HG02884 (cell line): Measurements from ENCODE around the gene SURF6.
A peak's percentile ranks its signal among the peaks of the same experiment; 100 is the strongest.
"Not testable (repeated sequence)": the region's sequence is repeated elsewhere in the genome, so short reads cannot be mapped to it uniquely, and the experiment has no call there.

Source experiments
- ATAC-seq: cut with Tn5 transposase; IDR thresholded peaks from one replicate; pipeline ENCODE4 v1.9.1; 2021; ENCODE audit warnings: mild to moderate bottlenecking, moderate library complexity; ENCODE audit not compliant: unreplicated experiment

SURF6 gene

DNA sequence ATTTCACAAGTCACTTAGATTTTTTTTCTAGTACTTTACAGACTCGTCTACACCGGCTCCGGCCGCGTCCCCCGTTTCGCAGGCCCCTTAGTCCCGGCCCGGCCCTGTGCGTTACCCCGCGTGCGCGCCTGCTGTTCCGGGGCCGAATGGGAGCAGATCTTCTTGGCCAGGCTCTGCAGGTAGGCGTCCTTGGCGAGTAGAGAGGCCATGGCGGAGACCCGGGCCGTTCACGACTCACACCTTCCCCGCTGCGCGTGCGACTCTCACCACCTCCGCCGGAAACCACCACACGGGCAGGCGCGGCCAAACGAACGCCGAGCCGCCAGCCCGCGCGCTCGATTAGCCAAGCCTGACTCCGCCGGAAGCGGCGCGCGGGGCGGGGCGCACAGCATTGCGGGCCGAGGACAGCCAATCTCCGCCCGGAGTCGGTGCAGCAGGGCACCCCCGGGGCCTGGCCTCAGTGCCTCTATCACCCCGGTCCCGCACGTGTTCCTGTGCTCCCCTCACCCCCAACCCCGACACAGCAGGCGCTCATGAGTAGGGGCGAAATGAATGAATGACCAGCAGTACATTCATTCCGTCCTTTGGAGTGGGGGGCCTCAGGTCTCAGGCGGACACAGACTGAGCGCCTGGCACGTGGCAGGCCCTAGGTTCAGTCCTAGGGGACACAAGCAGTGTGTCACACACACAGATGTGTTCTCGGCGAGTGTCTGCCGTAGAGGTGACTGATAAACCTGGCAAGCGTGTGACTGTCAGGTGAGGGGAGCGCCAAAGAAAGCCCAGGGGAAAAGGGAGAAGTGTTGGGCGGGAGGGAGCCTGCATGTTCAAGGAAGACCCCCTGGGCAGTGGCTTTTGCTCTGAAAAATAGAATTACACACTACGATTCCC lies at the start of gene SURF6:
Gene SURF6 (minus strand): TSS at position 265 of the 888 bp plus-strand sequence. CDS start 56 bp downstream, at position 209.
- ATAC-seq, result peak; percentile 69

DNA sequence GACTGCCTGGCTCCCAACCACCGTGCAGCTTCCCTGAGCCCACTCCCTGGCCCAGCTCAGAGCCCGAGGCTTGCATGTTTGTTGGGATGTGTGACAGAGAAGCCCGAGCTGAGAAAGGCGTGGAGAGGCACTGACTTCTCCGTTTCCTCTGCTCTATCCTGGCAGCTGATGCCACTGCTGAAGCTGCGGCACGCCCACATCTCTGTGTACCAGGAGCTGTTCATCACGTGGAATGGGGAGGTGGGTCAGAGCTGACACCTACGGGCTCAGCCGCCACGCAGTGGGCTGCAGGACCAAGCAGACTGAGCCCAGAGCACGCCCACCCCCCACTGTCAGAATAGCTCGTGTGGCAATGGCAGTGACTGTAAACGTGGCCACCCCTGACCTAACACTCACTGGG lies 49.5 kb upstream of the SURF6 start:
- ATAC-seq, result no peak

GRCh38 chr9:133384736-133385321 lies 48.8 kb upstream of the SURF6 start:
- ATAC-seq, result no peak

- ATAC-seq, result no peak
Observed at GRCh38 chr9:133383438-133383837, 47.5 kb upstream of the SURF6 start.

GRCh38 chr9:133382507-133383141 lies 46.6 kb upstream of the SURF6 start:
- ATAC-seq, result no peak

DNA sequence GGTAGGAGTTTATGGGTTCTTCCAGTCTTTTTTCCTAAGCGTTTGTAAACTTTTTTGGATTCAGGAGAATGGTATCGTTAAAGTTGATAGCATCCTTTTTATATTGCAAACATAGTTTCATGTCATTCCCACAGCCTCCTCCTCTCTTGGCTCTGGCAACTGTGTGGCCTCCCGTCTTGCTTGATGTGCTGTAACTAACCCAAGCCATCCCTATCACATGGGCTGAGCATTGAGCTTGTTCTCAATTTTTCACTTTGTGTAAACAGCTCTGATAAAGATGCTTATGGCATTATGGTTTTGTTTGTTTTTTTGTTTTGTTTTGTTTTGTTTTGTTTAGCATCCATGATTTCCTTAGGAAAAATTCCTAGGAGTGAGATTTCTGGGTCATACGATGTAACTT lies 44.7 kb upstream of the SURF6 start:
- no peak for ATAC-seq

GRCh38 chr9:133379153-133380086 lies 43.4 kb upstream of the SURF6 start:
- no peak for ATAC-seq

- ATAC-seq, result no peak
Observed at GRCh38 chr9:133378408-133378962, 42.5 kb upstream of the SURF6 start.

DNA sequence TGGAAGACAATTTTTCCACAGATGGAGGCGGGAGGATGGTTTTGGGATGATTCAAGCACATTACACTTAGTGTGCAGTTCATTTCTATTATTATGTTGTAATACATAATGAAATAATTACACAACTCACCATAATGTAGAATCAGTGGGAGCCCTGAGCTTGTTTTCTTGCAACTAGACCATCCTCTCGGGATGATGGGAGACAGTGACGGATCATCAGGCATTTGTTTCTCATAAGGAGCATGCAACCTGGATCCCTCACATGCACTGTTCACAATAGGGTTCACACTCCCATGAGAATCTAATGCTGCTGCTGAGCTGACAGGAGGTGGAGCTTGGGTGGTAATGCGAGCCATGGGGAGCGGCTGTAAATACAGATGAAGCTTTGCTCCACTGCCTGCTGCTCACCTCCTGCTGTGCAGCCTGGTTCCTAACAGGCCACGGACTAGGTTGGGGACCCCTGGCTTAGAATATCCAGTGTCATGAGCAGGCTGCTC lies 41.8 kb upstream of the SURF6 start:
- ATAC-seq, result no peak

DNA sequence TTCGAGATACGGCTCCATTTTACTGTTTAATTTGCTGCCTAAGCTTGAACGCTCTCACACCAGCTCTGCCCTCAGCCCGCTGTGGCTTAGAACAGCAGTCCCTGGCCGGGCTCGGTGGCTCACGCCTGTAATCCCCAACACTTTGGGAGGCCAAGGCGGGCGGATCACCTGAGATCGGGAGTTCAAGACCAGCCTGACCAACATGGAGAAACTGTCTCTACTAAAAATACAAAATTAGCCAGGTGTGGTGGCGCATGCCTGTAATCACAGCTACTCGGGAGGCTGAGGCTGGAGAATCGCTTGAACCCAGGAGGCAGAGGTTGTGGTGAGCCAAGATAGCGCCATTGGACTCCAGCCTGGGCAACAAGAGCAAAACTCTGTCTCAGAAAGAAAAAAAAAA lies 41.3 kb upstream of the SURF6 start:
- ATAC-seq, result not testable (repeated sequence)

DNA sequence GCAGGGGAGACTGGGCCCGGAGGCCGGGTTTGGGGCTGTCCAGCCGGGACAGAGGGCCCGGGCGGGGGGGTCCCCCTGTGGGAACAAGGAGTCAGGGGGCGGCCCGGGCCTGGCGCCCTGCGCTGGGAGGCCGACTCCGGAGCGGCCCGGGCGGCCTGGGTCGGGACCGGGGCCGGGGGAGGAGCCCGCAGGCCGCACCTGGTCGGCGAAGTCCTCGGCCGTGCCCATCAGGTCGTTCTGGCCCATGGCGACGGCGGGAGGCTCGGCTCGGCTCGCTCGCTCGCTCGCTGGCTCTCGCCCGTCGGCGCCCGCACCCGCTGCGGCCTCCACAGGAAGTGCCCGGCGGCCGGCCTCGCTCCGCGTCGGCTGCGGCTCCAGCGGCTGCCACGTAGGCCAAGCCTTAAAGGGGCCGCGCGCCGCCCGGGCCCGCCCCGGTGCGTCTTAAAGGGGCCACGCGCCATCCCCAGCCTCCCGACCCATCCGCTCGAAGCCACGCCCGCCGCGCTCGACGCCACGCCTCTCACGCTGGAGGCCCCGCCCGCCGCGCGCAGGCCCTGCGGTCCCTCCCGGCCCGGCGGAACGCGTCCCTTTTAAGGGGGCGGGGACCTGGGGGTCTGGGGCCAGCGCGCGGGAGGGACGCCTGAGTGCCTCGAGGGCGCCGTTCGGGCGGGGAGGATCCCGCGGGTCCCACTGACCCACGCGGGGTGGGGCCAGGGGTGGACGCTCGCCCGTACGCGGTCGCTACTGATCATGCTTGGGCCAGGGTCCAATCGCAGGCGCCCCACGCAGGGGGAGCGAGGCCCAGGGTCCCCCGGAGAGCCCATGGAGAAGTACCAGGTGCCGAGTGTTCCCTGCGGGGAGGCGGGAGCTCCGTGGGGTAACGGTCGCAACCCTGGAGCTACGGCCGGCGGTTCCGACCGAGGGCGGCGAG lies 40.0 kb upstream of the SURF6 start, which contains the start of the genes STKLD1 and SURF4:
Gene STKLD1 (plus strand): TSS at position 643 of the 931 bp plus-strand sequence. CDS start 108 bp downstream, at position 751.
Gene SURF4 (minus strand): TSS at position 337 of the 931 bp plus-strand sequence. CDS start 91 bp downstream, at position 246.
- peak; percentile 80 for ATAC-seq

- ATAC-seq, result peak; percentile 9
Observed at GRCh38 chr9:133375116-133375723, 39.2 kb upstream of the SURF6 start.

- ATAC-seq, result no peak
Observed at GRCh38 chr9:133374612-133375115, 38.7 kb upstream of the SURF6 start.

DNA sequence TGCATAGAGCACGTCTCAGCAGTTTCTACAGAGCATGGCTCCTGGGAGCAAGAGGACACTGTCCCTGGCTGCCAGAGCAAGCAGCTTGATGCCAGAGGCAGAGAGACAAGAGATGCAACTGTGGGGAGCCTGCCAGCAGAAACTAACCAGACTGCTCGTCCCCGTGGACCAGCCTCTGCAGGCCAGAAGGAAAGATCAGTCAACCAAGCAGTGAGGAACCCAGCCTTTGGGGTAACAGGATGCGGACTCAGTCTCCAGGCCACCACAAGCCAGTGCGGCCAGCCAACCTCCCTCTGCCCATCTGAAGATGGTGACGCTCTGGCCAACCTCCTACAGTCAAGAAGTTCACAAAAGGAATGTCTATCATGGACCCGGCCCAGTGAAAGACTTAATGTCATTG lies 36.2 kb upstream of the SURF6 start:
- no peak for ATAC-seq

DNA sequence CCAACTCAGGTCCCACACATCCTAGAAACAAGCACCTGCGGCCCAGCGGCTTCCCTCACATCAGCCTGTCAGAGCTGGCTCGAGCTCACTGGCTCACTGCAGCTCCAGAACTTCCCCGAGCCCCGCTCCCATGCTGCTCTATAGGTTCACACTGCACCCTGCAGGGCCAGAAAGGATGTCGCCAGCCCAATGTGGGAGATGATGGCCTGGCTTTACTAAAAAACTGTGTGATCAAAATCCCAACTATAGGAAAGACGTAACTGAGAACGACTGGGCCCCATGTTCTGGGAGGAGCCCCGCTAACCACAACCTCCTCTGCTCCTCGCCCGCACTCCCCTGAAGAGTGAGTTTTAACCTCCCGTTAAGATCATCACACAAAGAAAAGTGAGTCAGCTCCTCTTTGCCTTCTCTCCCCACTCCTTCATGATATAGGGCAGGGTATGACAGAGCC lies 35.3 kb upstream of the SURF6 start:
- ATAC-seq, result no peak

DNA sequence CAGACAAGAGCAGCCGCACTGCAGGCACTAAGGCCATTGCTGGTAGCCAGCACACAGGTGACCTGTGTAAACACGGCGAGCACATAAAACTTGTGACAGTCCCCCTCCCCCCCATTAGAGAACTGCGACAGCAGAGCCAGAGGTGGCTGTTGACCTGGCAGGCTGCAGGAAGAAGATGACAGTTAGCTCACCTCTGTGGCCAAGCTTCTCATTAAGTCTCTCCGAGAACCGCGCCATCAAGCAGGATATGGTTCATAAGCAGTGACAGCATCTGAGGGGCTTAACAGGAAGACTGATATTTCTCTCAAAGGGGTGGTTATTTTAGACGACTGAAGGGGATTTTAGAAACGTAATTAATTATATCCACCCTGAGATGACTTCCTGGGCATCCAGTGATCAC lies 34.7 kb upstream of the SURF6 start:
- no peak for ATAC-seq

DNA sequence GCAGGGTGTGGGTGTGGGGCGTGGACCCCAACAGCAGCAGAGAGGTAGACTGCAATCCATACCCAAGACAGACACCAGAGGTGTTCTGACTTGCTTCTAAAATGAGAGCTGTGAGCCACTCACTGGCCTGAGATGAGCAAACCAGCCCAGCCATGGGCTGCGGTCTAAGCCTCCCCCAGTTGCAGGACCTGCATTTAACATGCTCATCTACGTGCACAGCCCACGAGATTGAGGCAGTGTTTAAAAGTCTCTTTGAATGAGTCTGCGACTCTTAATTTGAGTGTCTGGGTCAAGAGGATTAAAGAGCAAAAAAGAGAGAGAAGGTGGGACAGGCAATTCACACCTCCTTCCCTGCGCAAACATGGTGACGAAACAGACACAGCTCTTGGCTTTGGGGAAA lies 33.9 kb upstream of the SURF6 start:
- no peak for ATAC-seq

DNA sequence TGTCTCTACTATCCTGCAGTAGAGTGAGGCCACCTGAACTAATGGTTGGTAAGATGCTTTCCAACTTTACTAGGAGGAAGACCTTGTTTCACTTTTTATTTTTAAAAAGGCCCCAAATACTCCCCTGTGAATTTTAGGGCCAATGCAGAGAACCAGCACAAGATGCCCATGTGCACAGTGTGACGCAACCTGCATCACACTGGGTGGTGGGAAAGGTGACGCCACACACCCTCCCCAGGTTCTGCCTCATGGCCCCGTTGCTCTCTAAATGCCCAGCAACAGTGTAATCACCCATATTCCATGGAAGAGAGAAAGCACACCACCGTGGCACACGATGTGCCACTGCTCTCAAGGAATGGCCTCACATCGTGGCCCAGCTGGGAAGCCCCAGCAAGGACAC lies 33.4 kb upstream of the SURF6 start:
- ATAC-seq, result no peak
